ENCODE results near the gene CCT6B. TPM values are rescaled to one million over a fixed set of nuclear protein-coding genes. Genes with fewer than 3 reads are reported as not detected.
"Not testable (repeated sequence)": the region's sequence is repeated elsewhere in the genome, so short reads cannot be mapped to it uniquely, and the experiment has no call there.

Gene CCT6B
- polyA plus RNA-seq, 3 donors = 0.95 to 1.8 (median 1.4) TPM

- no peaks in the 10 kb centered on the region for H3K9me3 ChIP-seq (replicated peaks in 1 of 2; ENCODE audit: control insufficient read depth in 1 of 2, insufficient read depth in 1 of 2, low read length in 2 of 2)
- intact Hi-C loops (cut with micrococcal nuclease) = no loop called here
- Mint-ChIP-seq H3K27me3 (ENCODE audit: low read depth in 3 of 3) (peaks cover 4% of the 10 kb centered on the region in 3 donors), H3K4me3 (no peak overlapping the region), H3K9me3 (peaks cover 0 to 6% (median 0%) of the 10 kb centered on the region in 7 donors), H3K4me1 (peaks cover 13% of the 10 kb centered on the region), H3K36me3 (peaks cover 0 to 3% of the 10 kb centered on the region in 2 donors), H3K27ac (no peak overlapping the region)
- no peak for DNase-seq
- WGBS (ENCODE audit: insufficient coverage) = no CpG with 5 or more reads among the region's 1 CpG
- no peak overlapping the region for H3K4me3 ChIP-seq (replicated peaks in 1 of 3; ENCODE audit: low read depth in 2 of 3, low read length in 3 of 3)
- H3K27ac ChIP-seq (ENCODE audit: low read depth in 1 of 2, low read length in 2 of 2) = no peak overlapping the region
- TF ChIP-seq, protein P1, sequence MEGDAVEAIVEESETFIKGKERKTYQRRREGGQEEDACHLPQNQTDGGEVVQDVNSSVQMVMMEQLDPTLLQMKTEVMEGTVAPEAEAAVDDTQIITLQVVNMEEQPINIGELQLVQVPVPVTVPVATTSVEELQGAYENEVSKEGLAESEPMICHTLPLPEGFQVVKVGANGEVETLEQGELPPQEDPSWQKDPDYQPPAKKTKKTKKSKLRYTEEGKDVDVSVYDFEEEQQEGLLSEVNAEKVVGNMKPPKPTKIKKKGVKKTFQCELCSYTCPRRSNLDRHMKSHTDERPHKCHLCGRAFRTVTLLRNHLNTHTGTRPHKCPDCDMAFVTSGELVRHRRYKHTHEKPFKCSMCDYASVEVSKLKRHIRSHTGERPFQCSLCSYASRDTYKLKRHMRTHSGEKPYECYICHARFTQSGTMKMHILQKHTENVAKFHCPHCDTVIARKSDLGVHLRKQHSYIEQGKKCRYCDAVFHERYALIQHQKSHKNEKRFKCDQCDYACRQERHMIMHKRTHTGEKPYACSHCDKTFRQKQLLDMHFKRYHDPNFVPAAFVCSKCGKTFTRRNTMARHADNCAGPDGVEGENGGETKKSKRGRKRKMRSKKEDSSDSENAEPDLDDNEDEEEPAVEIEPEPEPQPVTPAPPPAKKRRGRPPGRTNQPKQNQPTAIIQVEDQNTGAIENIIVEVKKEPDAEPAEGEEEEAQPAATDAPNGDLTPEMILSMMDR (IDR thresholded peaks at IDR 0.05) = no peak
- H2AFZ ChIP-seq (ENCODE audit: insufficient read depth, low read depth, low read length, poor library complexity, severe bottlenecking) = no peak overlapping the region
- no peak overlapping the region for H3K9ac ChIP-seq (ENCODE audit: insufficient read depth, low read length, poor library complexity, severe bottlenecking)
- H3K4me1 ChIP-seq (ENCODE audit: control insufficient read depth in 1 of 2, insufficient read depth in 2 of 2, low read length in 2 of 2) = peaks cover 14 to 25% of the 10 kb centered on the region in 2 donors
- peaks cover 20% of the 10 kb centered on the region for H3K79me2 ChIP-seq (ENCODE audit: insufficient read depth, low read length)
- H3K36me3 ChIP-seq (replicated peaks in 1 of 2; ENCODE audit: control insufficient read depth in 1 of 2, insufficient read depth in 2 of 2, low read length in 2 of 2) = peaks cover 0 to 6% of the 10 kb centered on the region in 2 donors
- H3K4me2 ChIP-seq (replicated peaks; ENCODE audit: extremely low read depth, low read length, poor library complexity, severe bottlenecking) = no peak overlapping the region
- no peaks in the 10 kb centered on the region for H4K20me1 ChIP-seq (ENCODE audit: insufficient read depth, low read length)
- peaks cover 0 to 2% of the 10 kb centered on the region in 2 donors for H3K27me3 ChIP-seq (ENCODE audit: control insufficient read depth in 2 of 2, insufficient read depth in 2 of 2, low read length in 2 of 2)
These were observed 2.8 kb downstream of the CCT6B start for GRCh38 chr17:34958438-34958837.

DNA sequence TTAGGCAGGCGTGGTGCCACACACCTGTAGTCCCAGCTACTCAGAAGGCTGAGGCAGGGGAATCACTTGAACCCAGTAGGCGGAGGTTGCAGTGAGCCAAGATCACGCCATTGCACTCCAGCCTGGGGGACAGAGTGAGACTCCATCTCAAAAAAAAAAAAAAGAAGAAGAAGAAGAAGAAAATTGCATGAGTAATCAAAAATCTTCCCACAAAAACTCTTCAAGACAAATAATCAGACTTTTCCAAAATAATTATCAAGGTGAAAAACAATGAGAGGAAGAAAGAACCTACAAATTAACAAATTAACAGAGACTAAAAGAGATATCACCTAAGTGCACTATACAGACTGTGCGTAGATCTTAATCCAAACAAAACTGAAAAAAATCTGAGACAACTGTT is 10.5 kb downstream of the CCT6B start:
- H3K27ac Mint-ChIP-seq; H3K9me3 ChIP-seq (replicated peaks in 1 of 2; ENCODE audit: control insufficient read depth in 1 of 2, insufficient read depth in 1 of 2, low read length in 2 of 2); H3K79me2 ChIP-seq (ENCODE audit: insufficient read depth, low read length); H2AFZ ChIP-seq (ENCODE audit: insufficient read depth, low read depth, low read length, poor library complexity, severe bottlenecking); DNase-seq; H3K9ac ChIP-seq (ENCODE audit: insufficient read depth, low read length, poor library complexity, severe bottlenecking); H3K9me3 Mint-ChIP-seq; H3K4me2 ChIP-seq (replicated peaks; ENCODE audit: extremely low read depth, low read length, poor library complexity, severe bottlenecking); H3K36me3 Mint-ChIP-seq; H3K4me1 Mint-ChIP-seq; H4K20me1 ChIP-seq (ENCODE audit: insufficient read depth, low read length); intact Hi-C loops (cut with micrococcal nuclease); H3K27ac ChIP-seq (ENCODE audit: low read depth in 1 of 2, low read length in 2 of 2); H3K27me3 Mint-ChIP-seq (ENCODE audit: low read depth in 3 of 3); H3K36me3 ChIP-seq (replicated peaks in 1 of 2; ENCODE audit: control insufficient read depth in 1 of 2, insufficient read depth in 2 of 2, low read length in 2 of 2); H3K27me3 ChIP-seq (ENCODE audit: control insufficient read depth in 2 of 2, insufficient read depth in 2 of 2, low read length in 2 of 2); H3K4me1 ChIP-seq (ENCODE audit: control insufficient read depth in 1 of 2, insufficient read depth in 2 of 2, low read length in 2 of 2); H3K4me3 Mint-ChIP-seq; H3K4me3 ChIP-seq (replicated peaks in 1 of 3; ENCODE audit: low read depth in 2 of 3, low read length in 3 of 3): not testable (repeated sequence)
- 80% methylated on average over 1 of the region's 4 CpGs for WGBS (ENCODE audit: insufficient coverage)

All from CD14-positive monocyte (primary cell).